ENCODE measurements around the gene CFAP410.

GRCh38 chr21:44365251-44365966 is 26.2 kb upstream of the CFAP410 start:
- TF ChIP-seq POLR2AphosphoS5 (IDR thresholded peaks at IDR 0.05; ENCODE audit: low read depth, low read length) (no peak), POLR2A (IDR thresholded peaks at IDR 0.05; ENCODE audit: low read depth, low read length) (no peak)
